NCI-H1092 treated with DMSO at 0.1 percent for 48 hours (cell line): ENCODE results near the gene KCNC1.

Experiments used
- DNase-seq: peaks from one replicate; lab custom pipeline; 2025; lab: John Stamatoyannopoulos, UW

The KCNC1 gene

GRCh38 chr11:17774232-17775034 lies 39.9 kb downstream of the KCNC1 start:
- no peak for DNase-seq

GRCh38 chr11:17775035-17775348 lies 40.4 kb downstream of the KCNC1 start:
- no peak for DNase-seq

GRCh38 chr11:17775507-17776211 lies 41.1 kb downstream of the KCNC1 start:
- DNase-seq, result no peak

GRCh38 chr11:17776212-17776875 lies 41.8 kb downstream of the KCNC1 start:
- DNase-seq, result no peak

- DNase-seq, result no peak
Measured at GRCh38 chr11:17777086-17777737, 42.6 kb downstream of the KCNC1 start.

GRCh38 chr11:17777738-17778091 lies 43.1 kb downstream of the KCNC1 start:
- DNase-seq, result no peak

- DNase-seq, result no peak
Measured at GRCh38 chr11:17778352-17778751, 43.8 kb downstream of the KCNC1 start.

GRCh38 chr11:17778956-17779860 lies 44.6 kb downstream of the KCNC1 start:
- DNase-seq, result no peak

GRCh38 chr11:17779861-17780594 lies 45.4 kb downstream of the KCNC1 start:
- DNase-seq, result no peak

GRCh38 chr11:17780668-17781067 lies 46.1 kb downstream of the KCNC1 start:
- no peak for DNase-seq

GRCh38 chr11:17781221-17781620 lies 46.6 kb downstream of the KCNC1 start:
- no peak for DNase-seq

- DNase-seq, result no peak
Measured at GRCh38 chr11:17781626-17782025, 47.0 kb downstream of the KCNC1 start.

- DNase-seq, result no peak
Measured at GRCh38 chr11:17782145-17782544, 47.6 kb downstream of the KCNC1 start.

- no peak for DNase-seq
Measured at GRCh38 chr11:17782603-17783337, 48.2 kb downstream of the KCNC1 start.

- DNase-seq, result no peak
Measured at GRCh38 chr11:17783878-17784277, 49.3 kb downstream of the KCNC1 start.

- DNase-seq, result no peak
Measured at GRCh38 chr11:17786824-17787525, 52.4 kb downstream of the KCNC1 start.

GRCh38 chr11:17788084-17788483 lies 53.5 kb downstream of the KCNC1 start:
- no peak for DNase-seq

- DNase-seq, result no peak
Measured at GRCh38 chr11:17790453-17790852, 55.9 kb downstream of the KCNC1 start.

GRCh38 chr11:17791144-17791543 lies 56.6 kb downstream of the KCNC1 start:
- DNase-seq, result no peak

- DNase-seq, result no peak
Measured at GRCh38 chr11:17792161-17792560, 57.6 kb downstream of the KCNC1 start.
